NOMO-1 treated with DMSO at 0.1 percent for 48 hours (cell line): Measurements from ENCODE around the gene EN2.
"Not testable (repeated sequence)": the region's sequence is repeated elsewhere in the genome, so short reads cannot be mapped to it uniquely, and the experiment has no call there.

ENCODE experiments used
- DNase-seq: peaks from one replicate; lab custom pipeline; 2025; ENCODE audit not compliant: unreplicated experiment; lab: John Stamatoyannopoulos, UW

Gene EN2

GRCh38 chr7:155425887-155426286 is 32.0 kb upstream of the EN2 start:
- no peak for DNase-seq

GRCh38 chr7:155426543-155427410 is 31.2 kb upstream of the EN2 start:
- no peak for DNase-seq

- no peak for DNase-seq
These were observed 30.4 kb upstream of the EN2 start for GRCh38 chr7:155427411-155428038.

GRCh38 chr7:155428171-155428834 is 29.6 kb upstream of the EN2 start:
- DNase-seq: no peak

- DNase-seq: no peak
These were observed 28.3 kb upstream of the EN2 start for GRCh38 chr7:155429651-155430050.

GRCh38 chr7:155430606-155431005 is 27.3 kb upstream of the EN2 start:
- DNase-seq: no peak

- DNase-seq: no peak
These were observed 26.7 kb upstream of the EN2 start for GRCh38 chr7:155431231-155431630.

GRCh38 chr7:155431711-155432110 is 26.2 kb upstream of the EN2 start:
- no peak for DNase-seq

GRCh38 chr7:155435110-155435509 is 22.8 kb upstream of the EN2 start:
- no peak for DNase-seq

- no peak for DNase-seq
These were observed 20.1 kb upstream of the EN2 start for GRCh38 chr7:155437836-155438235.

GRCh38 chr7:155438777-155439176 is 19.2 kb upstream of the EN2 start:
- no peak for DNase-seq

GRCh38 chr7:155439311-155440017 is 18.5 kb upstream of the EN2 start:
- DNase-seq: no peak

GRCh38 chr7:155440018-155440410 is 17.9 kb upstream of the EN2 start:
- DNase-seq: no peak

- no peak for DNase-seq
These were observed 16.1 kb upstream of the EN2 start for GRCh38 chr7:155441856-155442255.

- no peak for DNase-seq
These were observed 13.2 kb upstream of the EN2 start for GRCh38 chr7:155444746-155445145.

- not testable (repeated sequence) for DNase-seq
These were observed 12.3 kb upstream of the EN2 start for GRCh38 chr7:155445606-155446005.

- no peak for DNase-seq
These were observed 10.3 kb upstream of the EN2 start for GRCh38 chr7:155447603-155448002.

GRCh38 chr7:155448632-155449007 is 9.3 kb upstream of the EN2 start:
- no peak for DNase-seq

GRCh38 chr7:155449008-155449868 is 8.7 kb upstream of the EN2 start:
- no peak for DNase-seq

- DNase-seq: no peak
These were observed 7.9 kb upstream of the EN2 start for GRCh38 chr7:155449869-155450557.
